ENCODE results near the gene CERS1.

DNA sequence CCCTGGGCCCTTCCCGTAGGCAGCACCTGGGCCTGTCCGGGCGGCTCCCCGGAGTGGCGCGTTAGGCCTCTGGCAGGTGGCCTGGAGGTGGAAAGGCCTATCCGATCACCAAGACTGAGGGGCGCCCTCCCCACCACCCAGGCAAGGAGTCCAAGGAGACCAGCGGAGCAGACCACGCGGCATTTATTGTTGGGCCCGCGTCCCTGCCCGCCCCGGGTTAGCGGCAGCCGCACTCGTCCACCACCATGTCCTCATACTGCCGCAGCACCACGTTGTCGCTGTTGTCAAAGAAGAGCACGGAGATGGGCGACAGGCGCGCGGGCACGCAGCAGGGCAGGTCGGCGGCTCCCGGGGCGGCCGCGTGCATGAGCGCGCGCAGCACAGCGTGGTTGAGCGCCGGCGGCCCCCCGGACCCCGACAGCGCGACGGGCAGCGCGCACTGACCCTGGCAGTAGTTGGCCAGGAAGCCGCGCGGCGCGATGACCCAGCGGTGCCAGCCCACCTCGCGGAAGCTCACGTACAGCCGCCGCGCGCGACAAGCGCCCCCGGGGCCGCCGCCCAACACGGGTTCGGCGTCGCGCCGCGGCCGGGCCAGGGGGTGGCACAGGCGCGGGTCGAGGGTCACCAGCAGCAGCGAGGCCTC, 27.5 kb downstream of the CERS1 start:
- TF ChIP-seq, protein P1, sequence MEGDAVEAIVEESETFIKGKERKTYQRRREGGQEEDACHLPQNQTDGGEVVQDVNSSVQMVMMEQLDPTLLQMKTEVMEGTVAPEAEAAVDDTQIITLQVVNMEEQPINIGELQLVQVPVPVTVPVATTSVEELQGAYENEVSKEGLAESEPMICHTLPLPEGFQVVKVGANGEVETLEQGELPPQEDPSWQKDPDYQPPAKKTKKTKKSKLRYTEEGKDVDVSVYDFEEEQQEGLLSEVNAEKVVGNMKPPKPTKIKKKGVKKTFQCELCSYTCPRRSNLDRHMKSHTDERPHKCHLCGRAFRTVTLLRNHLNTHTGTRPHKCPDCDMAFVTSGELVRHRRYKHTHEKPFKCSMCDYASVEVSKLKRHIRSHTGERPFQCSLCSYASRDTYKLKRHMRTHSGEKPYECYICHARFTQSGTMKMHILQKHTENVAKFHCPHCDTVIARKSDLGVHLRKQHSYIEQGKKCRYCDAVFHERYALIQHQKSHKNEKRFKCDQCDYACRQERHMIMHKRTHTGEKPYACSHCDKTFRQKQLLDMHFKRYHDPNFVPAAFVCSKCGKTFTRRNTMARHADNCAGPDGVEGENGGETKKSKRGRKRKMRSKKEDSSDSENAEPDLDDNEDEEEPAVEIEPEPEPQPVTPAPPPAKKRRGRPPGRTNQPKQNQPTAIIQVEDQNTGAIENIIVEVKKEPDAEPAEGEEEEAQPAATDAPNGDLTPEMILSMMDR (IDR thresholded peaks at IDR 0.05; ENCODE audit: low read depth, low read length, missing input control) = no peak
- TF ChIP-seq, protein P2, sequence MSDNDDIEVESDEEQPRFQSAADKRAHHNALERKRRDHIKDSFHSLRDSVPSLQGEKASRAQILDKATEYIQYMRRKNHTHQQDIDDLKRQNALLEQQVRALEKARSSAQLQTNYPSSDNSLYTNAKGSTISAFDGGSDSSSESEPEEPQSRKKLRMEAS (IDR thresholded peaks at IDR 0.05) = no peak
- TF ChIP-seq, protein P3, sequence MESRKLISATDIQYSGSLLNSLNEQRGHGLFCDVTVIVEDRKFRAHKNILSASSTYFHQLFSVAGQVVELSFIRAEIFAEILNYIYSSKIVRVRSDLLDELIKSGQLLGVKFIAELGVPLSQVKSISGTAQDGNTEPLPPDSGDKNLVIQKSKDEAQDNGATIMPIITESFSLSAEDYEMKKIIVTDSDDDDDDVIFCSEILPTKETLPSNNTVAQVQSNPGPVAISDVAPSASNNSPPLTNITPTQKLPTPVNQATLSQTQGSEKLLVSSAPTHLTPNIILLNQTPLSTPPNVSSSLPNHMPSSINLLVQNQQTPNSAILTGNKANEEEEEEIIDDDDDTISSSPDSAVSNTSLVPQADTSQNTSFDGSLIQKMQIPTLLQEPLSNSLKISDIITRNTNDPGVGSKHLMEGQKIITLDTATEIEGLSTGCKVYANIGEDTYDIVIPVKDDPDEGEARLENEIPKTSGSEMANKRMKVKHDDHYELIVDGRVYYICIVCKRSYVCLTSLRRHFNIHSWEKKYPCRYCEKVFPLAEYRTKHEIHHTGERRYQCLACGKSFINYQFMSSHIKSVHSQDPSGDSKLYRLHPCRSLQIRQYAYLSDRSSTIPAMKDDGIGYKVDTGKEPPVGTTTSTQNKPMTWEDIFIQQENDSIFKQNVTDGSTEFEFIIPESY (IDR thresholded peaks at IDR 0.05) = no peak
- no peak for TF ChIP-seq TAF1 (conservative IDR thresholded peaks at IDR 0.05)
- TF ChIP-seq, protein P4, sequence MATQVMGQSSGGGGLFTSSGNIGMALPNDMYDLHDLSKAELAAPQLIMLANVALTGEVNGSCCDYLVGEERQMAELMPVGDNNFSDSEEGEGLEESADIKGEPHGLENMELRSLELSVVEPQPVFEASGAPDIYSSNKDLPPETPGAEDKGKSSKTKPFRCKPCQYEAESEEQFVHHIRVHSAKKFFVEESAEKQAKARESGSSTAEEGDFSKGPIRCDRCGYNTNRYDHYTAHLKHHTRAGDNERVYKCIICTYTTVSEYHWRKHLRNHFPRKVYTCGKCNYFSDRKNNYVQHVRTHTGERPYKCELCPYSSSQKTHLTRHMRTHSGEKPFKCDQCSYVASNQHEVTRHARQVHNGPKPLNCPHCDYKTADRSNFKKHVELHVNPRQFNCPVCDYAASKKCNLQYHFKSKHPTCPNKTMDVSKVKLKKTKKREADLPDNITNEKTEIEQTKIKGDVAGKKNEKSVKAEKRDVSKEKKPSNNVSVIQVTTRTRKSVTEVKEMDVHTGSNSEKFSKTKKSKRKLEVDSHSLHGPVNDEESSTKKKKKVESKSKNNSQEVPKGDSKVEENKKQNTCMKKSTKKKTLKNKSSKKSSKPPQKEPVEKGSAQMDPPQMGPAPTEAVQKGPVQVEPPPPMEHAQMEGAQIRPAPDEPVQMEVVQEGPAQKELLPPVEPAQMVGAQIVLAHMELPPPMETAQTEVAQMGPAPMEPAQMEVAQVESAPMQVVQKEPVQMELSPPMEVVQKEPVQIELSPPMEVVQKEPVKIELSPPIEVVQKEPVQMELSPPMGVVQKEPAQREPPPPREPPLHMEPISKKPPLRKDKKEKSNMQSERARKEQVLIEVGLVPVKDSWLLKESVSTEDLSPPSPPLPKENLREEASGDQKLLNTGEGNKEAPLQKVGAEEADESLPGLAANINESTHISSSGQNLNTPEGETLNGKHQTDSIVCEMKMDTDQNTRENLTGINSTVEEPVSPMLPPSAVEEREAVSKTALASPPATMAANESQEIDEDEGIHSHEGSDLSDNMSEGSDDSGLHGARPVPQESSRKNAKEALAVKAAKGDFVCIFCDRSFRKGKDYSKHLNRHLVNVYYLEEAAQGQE (IDR thresholded peaks at IDR 0.05) = no peak
- no peak for TF ChIP-seq FOXA1 (IDR thresholded peaks at IDR 0.05)
- no peak for TF ChIP-seq RAD21 (IDR thresholded peaks at IDR 0.05)
- no peak for TF ChIP-seq SP1 (IDR thresholded peaks at IDR 0.05)
- no peak for TF ChIP-seq YY1 (IDR thresholded peaks at IDR 0.05)
